ENCODE results near the gene MINAR1.

DNA sequence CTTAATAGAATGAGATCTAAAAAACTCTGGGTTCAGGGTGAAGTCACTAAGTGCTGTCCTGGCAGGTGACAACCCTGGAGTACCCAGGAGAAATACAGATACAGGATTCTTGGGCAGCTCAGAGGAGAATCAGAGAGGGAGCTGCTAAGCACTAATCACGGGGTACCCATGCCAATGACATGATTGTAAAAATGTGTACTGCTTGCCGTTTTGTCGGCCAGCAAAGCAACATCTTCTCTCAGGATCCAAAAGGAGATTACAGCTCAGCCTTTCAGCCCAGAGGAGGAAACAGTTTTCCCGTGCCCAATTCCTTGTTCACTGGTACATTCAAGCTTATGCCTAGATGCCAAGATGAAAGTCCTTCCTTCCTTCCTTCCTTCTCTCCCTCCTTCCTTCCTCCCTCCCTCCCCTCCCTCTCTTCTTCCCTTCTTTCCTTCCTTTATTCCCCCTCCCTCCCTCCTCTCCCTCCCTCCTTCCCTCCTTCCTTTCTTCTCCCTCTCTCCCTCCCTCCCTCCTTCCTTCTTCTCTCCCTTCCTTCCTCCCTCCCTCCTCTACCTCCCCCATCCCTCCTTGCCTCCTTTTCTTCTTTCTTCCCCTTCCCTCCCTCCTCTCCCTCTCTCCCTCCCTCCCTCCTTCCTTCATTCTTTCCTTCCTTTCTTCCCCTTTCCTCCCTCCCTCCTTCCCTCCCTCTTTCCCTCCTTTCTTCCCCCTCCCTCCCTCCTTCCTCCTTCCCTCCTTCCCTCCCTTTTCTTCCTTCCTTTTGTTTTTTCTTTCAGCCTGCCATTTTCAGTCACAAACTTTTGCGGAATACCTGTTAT is 4.1 kb upstream of the MINAR1 start:
- TF ChIP-seq, protein P1, sequence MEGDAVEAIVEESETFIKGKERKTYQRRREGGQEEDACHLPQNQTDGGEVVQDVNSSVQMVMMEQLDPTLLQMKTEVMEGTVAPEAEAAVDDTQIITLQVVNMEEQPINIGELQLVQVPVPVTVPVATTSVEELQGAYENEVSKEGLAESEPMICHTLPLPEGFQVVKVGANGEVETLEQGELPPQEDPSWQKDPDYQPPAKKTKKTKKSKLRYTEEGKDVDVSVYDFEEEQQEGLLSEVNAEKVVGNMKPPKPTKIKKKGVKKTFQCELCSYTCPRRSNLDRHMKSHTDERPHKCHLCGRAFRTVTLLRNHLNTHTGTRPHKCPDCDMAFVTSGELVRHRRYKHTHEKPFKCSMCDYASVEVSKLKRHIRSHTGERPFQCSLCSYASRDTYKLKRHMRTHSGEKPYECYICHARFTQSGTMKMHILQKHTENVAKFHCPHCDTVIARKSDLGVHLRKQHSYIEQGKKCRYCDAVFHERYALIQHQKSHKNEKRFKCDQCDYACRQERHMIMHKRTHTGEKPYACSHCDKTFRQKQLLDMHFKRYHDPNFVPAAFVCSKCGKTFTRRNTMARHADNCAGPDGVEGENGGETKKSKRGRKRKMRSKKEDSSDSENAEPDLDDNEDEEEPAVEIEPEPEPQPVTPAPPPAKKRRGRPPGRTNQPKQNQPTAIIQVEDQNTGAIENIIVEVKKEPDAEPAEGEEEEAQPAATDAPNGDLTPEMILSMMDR (IDR thresholded peaks at IDR 0.05), result no peak
- TF ChIP-seq POLR2A (IDR thresholded peaks at IDR 0.05), result no peak
